ENCODE data around the gene RTP5.

The RTP5 gene

GRCh38 chr2:241844066-241844728 lies 25.3 kb upstream of the RTP5 start:
- peak; percentile 62 to 75 for DNase-seq

GRCh38 chr2:241844831-241845578 lies 24.5 kb upstream of the RTP5 start:
- DNase-seq = no peak

GRCh38 chr2:241846406-241846805 lies 23.1 kb upstream of the RTP5 start:
- no peak for DNase-seq

GRCh38 chr2:241848761-241849615 lies 20.5 kb upstream of the RTP5 start:
- no peak for DNase-seq

GRCh38 chr2:241849616-241850543 lies 19.6 kb upstream of the RTP5 start:
- no peak for DNase-seq

- no peak for DNase-seq
Measured at GRCh38 chr2:241850544-241851324, 18.8 kb upstream of the RTP5 start.

- no peak for DNase-seq
Measured at GRCh38 chr2:241851325-241852115, 18.0 kb upstream of the RTP5 start.

GRCh38 chr2:241852116-241852980 lies 17.2 kb upstream of the RTP5 start:
- no peak for DNase-seq

GRCh38 chr2:241852981-241853631 lies 16.4 kb upstream of the RTP5 start:
- DNase-seq = no peak

GRCh38 chr2:241853651-241854341 lies 15.7 kb upstream of the RTP5 start:
- no peak for DNase-seq

- no peak for DNase-seq
Measured at GRCh38 chr2:241854342-241855244, 14.9 kb upstream of the RTP5 start.

- DNase-seq = no peak
Measured at GRCh38 chr2:241855245-241855887, 14.2 kb upstream of the RTP5 start.

GRCh38 chr2:241855888-241856422 lies 13.6 kb upstream of the RTP5 start:
- no peak for DNase-seq

GRCh38 chr2:241857041-241857541 lies 12.4 kb upstream of the RTP5 start:
- DNase-seq = no peak

GRCh38 chr2:241857572-241858121 lies 11.9 kb upstream of the RTP5 start:
- no peak for DNase-seq
